Middle frontal gyrus (tissue), 1 donor: Measurements from ENCODE around the gene CBX4.
"Not testable (repeated sequence)": the region's sequence is repeated elsewhere in the genome, so short reads cannot be mapped to it uniquely, and the experiment has no call there.

Experiments used
- DNase-seq: peaks from one replicate; pipeline ENCODE4 v3.0.0-alpha.2; 2015; ENCODE audit warnings: low spot score; ENCODE audit errors: extremely low spot score

CBX4 gene

DNA sequence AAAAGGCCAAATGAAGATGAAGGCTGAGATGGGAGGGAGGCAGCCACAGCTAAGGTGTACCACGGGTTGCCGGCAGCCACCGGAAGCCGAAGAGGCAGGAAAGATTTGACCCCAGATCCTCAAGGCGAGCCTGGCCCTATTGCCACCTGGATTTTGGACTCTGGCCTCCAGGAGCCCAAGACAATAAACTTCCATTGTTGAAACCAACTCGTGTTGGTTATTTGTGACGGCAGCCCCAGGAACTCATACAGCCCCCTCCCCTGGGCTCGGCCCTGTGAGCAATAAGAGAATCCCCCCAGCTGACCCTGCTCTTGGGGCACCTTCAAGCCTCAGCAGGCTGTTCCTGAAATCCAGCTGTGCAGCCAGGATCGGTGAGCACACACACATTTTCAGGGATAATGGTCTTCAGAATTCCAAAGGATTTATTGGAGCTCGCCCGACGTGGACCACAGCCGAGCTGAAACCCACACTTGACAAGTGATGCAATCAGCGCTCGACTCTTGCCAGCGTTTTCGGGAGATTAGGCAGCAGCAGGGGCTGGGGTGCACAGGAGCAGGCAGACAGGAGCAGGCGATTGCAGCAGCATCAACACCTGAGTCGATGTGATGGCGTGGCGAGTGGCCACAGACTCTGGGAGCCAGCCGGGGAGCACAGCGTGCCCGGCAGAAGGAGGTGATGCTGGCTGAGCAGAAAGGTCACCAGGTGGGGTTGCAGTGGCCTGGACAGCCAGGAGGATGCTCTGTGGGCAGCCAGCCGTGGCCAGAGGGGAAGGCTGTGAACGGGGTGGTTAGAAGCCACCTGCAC lies 22.4 kb upstream of the CBX4 start:
- DNase-seq = no peak

DNA sequence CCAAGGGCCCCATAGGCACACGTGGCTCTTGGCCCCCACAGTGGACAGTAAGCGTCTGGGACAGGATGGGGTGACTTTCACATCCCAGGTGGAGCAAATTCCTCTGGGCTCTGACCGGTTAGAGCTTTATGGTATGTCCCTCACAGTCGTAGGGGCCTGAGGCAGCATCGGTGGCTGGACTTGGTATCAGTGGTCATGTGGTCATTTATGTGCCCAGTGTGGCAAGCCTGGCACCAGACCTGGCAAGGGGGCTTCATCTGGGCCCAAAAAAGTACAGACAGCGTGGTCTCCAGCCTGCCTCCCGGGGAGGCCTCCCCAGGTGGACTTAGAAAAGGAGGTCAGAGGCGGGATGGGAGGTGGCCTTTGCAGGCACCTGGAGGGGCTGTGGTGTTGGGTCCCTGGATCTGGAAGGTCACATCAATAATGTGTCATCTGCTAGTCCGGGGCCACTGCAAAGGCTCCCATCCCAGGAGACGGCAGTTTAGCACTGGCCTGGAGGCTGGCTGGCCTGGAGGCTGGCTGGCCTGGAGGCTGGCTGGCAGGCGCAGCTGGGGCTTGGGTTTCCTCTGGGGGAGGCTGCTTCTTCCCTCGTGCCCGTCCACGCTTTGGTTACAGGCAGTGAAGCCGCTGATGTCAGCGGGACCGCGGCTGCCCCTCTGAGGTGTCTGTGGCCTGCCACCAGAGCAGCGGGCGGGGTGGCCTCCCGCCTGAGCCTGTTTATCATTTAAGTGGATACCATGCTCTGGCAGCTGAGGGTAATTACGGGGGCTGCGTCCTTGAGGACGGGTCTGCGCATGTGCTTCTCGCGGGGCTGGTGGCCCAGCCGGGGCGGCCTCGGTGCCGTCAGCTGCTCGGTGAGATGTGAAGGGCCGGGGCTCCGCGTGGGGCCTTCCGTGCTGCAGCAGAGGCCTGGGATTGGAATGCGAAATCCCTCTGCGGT lies 20.7 kb upstream of the CBX4 start:
- no peak for DNase-seq

DNA sequence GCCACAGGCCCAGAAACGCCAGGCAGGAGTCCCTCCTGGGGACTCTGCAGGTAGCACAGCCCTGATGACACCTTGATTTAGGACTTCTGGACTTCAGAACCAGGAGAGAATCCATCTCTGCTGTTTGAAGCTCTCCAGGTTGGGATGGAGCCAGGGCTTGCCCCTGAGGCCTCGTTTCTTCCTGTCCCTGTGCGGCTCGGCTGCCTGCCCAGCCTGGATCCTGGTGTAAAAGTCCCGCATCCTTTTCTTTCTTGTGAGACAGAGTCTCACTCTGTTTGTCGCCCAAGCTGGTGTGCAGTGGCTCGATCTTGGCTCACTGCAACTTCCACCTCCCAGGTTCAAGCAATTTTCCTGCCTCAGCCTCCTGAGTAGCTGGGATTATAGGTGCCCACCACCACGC lies 17.9 kb upstream of the CBX4 start:
- no peak for DNase-seq

DNA sequence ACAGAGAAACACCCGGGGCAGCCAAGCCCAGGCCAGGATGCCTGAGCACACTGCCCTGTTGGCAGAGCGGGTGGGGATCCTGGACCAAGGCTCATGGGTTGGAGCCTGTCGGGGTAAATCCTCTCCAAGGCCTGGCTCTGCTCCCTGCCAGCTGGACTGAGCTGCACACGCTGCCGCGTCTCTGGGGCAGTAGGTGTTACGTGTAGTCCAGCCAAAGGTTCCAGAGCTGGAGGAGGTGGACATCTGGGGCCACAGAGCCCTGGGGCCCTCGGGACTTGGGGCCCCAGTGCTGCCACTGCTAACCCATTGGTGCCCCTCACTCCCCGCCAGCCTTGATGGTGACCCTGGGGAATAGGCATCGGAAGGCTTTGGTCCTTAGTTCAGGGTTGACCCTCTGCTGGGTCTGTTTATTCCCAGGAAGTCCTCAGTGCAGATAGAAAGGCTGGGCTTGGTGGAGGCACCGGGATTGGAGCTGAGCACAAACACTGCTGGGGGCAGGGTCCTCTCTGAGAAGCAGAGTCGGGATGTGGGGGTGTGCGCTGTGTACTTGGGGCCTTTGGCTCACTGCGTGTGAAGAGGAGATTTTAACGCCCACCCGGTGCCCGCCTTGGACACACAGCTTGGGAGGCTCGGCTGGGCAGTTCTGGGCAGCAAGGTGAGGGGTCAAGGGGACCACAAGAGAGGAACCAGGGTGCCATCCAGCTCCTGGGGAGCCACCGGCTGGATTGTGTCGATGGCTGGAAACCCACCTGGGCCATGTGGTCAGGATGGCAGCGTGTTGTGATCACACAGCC lies 16.3 kb upstream of the CBX4 start:
- no peak for DNase-seq

DNA sequence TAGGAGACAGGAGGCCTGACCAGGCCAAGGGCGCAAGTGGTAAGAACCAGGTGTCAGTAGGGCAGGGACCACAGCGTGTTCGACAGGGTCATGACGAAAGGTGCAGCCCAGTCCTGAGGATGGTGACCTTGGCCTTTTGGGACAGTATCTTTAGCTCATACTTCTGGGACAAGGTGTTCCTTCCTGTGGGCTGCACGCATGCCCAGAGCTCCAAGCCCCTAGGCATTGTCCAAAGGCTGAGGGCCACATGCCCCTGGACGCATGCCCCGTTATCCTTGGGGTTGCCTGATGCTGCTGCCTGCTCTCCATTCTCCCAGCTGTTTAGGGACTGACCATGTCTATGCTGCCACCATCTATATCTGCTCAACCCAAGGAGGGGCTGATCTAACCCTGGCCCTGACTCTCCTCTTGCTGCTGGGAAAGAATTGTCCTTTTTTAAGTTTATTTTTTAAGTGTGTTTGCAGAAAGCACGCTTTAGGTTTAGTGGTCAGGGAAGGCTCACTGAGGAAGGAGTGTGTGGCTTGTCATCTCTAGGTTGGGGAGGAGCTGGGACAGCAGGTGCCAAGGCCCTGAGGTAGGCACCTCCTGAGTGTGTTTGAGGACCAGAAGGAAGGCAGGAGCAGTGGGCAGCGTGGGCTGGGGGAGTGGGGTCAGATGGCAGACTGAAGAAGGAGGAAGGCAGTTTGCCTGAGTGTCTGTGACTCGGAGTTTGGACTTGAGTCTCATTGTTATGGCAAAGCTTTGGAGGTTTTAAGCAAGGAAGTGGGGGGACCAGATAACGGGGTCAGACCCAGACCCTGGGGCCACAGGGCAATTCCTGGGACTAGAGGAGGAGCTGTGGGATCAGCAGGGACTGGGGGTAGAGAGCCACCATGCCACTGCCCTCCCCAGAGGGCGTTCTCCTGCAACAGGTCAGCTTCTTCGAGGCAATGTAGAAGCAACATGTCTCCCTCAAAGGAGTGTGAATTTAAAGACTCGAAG lies 15.1 kb upstream of the CBX4 start:
- DNase-seq = no peak

DNA sequence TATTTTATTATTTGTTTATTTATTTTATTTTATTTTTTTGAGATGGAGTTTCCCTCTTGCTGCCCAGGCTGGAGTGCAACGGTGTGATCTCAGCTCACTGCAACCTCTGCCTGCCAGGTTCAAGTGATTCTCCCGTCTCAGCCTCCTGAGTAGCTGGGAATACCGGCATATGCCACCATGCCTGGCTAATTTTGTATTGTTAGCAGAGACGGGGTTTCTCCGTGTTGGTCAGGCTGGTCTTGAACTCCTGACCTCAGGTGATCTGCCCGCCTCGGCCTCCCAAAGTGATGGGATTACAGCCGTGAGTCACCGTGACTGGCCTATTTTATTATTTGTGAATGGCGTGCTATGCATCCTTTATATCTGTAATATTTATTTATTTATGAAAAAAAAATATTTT lies 13.9 kb upstream of the CBX4 start:
- not testable (repeated sequence) for DNase-seq

DNA sequence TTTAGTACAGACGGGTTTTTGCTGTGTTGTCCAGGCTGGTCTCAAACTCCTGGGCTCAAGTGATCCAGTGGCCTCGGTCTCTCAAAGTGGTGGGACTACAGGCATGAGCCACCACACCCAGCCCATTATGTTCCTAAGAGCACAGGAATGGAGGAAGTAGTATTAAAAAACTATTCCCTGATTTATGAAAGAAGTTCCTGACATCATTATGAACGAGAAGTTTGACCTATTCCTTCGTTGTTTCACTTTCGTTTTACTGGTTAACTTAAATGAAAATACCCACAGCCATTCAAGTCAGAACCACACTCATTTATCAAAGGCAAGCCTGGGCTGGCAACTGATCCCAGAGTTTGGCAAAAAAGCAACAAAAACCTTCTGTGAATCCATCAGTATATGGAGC lies 13.5 kb upstream of the CBX4 start:
- DNase-seq = no peak

DNA sequence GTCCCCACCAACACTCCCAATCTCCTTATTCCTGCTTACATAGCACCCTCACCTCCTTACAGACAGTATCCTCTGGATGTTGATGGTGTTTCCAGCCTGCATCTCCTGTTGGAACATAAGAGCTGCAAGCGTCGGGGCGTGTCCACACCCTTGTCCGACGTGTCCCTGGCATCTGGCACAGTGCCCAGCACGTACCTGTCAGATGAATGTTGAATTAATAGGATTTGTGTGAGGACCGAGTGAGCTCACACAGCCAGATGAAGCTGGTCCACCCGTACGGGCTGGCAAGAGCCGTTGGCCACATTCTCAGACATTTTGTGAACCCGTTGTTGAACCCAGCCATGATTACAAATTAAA lies 12.2 kb upstream of the CBX4 start:
- no peak for DNase-seq

DNA sequence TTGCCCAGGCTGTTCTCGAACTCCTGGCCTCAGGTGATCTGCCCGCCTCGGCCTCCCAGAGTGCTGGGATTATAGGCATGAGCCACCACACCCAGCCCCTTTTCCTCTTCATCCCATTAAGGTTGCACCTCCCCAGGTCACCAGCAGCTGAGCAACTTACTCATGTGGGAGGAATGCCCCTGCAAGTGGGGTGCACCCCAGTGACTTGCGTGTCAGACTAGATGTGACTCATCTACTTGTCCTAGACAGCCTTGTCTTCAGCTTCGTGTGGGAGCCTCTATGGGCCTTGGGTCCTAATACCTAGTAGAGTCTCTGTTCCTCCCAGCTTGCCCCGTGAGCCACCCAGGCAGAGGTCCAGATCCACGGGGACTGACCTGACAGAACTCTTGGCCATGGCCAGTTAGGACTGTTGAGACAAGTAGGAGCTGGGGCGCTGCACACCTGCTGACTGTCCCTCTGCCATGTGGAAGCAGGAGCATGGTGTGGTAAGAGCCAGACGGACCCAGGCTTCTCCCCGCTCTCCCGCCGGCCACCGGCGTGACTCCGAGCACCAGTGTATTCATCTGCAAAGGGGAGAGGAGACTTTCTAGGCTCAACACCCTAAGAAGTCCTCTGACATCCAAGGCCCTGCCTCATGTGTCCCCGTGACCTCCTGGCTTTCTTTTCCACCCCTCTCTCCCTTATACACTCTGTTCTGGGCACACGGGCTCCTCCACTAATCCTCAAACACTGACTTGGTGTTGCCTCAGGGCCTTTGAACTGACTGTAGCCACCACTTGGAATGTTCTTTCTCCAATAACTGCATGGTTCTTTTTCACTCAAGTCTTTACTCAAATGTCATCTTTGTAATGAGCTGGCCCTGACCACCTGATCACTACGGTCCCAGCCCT lies 11.6 kb upstream of the CBX4 start:
- no peak for DNase-seq

DNA sequence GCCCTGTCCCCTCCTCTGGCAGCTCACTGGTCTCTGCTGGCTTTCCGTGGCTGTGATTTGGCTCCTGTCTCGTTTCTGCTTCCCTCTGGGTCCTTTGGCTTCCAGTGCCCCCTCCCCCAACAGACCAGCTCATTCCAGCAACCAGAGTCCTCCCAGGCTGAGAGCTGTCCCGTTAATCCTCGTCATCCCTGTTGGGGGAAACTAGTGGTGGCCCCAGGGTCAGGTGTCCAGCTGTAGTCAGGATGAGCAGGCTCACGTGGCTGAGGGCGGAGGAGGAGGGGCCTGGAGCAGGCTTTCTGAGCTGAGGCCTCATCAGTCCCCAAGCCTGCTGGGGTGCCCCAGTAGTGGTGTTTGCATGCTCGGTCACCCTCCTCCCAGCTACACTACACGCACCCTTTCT lies 10.7 kb upstream of the CBX4 start:
- DNase-seq = no peak

DNA sequence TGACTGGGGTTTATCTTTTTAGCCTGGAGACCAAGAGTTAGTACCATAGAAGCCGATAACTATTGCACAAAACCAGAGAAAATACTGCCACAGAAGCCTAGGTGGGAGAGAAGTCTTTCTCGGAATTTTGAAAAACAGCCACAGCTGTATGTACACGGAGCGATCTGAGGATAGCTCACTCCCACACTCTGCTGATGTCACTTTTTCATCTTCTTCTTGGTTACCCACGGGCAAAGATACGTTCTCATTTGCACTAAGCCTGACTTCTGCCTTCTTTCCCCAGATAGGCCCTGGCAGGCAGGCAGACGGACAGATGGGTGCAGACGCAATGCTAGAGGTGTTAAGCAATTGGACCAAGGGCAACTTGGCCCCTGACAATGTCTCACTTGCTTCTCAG lies 9.1 kb upstream of the CBX4 start:
- no peak for DNase-seq

DNA sequence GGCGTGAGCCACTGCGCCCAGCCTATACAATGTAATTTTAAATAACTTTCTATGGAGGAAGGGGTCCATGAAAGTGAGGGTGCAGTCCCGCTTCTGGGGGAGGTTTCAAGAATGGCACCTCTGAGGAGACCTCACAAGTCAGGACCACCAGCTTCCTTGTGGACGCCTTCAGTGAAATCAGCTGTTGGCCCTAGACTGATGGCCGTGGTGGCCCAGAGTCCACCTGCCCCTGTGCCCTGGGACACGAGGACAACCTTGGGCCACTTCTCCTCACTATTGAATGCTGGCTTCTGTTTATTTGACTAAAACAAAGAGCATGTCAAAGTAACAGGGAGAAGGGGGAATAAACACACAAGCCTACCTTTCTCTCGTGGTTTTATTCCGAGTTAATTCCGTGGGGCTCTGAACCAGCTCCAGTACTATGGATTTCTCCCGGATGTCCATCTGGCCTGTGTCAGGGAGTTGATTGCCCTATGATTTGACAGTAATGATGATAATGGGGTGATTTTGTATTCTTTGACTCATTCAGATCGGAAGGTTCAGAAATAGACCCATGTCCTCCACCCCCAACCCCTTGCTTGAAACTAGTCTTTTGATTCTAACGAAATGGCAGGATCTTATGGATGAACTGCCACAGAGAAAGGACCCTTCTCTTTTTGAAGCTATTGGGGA lies 8.6 kb upstream of the CBX4 start:
- no peak for DNase-seq

DNA sequence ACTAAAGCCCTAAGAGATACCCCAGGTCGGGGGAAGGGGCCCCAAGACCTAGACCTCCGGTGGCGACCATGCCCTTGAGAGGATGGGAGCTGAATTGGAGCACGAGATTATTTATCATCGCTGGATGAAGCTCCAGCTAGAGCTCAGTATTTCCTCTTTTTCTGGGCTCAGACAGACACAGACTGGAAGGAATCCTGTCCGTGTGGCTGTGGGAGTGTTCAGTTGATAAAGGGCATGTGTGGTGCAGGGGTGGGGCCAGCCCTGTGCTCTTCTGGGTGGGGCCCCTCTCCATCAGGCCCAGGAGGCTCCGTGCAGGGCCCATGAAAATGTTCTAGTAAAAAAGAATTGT lies 6.3 kb upstream of the CBX4 start:
- DNase-seq = no peak

DNA sequence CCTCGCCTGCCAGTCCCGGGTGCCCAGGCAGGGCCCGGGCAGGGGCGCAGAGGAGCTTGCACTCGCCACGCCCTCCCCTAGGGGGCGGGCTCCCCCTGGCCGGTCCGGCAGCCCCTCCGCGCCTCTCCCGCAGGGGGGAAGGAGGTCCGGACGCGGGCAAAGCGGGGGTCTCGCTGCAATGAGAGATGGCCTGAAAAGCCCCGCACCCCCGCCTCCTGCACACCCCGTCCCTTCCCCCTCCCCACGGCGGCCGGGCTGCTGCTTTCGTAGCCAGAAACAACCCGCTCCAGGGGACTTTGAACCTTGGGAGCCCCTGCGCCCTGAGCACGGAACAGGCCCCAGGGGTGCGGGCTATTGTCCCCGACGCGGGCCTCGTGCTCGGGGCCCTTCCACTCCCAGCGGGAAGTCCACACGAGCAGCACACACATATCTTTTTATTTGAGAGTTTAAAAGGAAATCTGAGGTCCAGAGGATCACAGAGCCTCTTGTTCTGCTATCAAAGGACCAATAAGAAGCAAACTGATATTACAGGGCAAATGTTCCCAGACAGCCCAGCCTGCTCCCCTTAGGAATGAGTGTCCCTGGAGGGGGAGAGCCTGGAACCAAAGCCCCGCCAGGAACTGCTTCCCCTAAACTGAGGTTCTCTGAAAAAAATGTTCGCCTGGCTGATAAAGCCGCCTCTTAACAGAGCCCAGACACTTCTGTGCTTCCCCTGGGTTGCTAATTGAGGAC lies 5.8 kb upstream of the CBX4 start:
- no peak for DNase-seq

DNA sequence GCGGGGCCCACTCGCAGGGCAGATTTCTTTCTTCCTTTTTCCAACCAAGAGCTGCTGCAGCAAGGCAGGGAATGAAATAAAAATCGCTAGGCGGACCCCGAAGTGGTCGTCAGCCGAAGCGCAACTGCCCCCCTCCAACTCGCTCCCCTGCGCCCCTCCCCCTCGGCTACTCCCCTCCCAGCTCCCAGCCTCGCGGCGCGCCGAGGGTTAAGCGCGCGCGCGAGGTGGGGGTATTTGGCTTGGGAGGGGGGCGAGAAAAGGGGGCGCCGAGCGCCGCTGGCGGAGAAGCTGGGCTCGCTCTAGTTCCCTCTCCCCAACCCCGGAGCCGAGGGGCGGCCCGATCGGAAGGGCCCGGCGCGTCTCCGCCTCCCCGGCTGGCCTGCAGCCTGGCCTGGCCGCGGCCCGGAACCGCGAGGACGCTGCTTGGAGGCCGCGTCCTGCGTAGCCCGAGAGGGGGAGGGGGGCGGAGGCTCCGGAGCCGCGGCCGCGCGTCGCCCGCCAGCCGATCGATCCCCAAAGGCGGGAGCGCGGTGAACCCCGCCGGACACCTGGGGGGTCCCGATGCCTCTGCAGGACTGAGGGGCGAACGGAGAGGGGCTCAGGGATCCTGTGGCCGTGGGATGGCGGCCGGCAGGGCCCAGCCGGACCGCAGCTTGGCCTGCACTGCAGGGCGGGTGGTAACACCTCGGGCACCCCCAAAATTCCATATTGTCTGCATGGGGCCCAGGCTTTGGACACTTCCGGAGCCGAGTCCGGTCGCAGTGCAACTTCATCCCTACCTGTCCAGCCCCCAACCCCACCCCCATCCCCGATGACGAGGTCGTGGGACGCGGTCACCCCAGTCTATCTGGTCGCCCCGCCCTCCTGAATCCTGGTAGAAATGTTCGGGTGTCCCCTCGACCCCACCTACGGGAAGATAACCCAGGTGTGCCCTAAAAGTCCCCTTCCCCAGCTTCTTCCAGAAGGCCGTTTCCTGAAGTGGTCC lies 4.9 kb upstream of the CBX4 start:
- no peak for DNase-seq

DNA sequence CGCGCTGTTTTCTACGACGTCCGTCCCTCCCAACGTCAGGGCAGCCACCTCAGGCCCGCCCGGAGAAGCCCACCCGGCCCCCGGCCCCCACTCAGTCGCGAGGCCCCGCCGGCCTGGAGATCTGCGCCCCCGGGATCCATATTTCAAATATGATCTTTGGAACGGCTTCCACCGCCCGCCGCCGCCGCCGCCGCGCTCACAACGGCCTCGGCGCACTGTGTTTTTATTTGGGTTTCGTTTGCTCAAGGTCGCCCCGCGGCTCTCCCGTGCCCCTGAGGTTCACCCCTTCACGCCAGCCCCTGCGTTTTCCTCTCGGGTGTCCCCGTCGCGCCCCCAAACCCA lies 4.2 kb upstream of the CBX4 start:
- DNase-seq = no peak

DNA sequence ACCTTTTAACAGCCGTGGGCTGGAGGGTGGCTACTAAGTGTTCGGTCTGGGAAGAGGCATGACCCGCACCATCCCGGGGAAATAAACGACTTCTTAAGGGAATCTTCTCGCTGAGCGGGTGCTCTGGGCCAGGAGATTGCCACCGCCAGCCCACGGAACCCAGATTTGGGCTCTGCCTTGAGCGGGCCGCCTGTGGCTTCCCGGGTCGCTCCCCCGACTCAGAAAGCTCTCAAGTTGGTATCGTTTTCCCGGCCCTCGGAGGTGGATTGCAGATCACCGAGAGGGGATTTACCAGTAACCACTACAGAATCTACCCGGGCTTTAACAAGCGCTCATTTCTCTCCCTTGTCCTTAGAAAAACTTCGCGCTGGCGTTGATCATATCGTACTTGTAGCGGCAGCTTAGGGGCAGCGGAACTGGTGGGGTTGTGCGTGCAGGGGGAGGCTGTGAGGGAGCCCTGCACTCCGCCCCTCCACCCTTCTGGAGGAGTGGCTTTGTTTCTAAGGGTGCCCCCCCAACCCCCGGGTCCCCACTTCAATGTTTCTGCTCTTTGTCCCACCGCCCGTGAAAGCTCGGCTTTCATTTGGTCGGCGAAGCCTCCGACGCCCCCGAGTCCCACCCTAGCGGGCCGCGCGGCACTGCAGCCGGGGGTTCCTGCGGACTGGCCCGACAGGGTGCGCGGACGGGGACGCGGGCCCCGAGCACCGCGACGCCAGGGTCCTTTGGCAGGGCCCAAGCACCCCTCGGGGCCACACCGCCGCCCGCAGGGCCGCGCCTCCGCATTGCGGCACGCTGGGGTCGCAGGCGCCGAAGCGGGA lies 3.6 kb upstream of the CBX4 start:
- no peak for DNase-seq
